ENCODE data around the gene PTPRT.

PTPRT gene

DNA sequence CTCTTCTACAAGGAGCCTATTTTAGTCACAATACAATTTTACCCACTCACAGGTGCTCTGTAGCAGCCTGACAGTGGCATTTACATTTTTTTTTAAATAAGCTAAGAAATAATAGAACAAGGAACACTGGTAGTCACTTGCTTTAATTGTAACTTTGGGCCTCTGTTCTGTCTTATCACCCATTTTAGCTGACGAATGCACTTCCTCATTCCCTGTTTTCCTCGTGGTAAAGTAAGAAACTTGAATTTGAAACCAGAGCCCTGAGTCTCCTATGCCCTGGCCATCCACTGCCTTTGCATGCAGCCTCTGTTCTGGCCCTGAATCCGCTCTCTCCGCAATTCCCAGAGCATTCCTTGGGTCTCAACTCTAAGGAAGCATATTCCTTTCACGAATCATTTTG is 550.6 kb downstream of the PTPRT start:
- TF ChIP-seq CTCF (conservative IDR thresholded peaks at IDR 0.05; ENCODE audit: low read length), result no peak
- no peak for DNase-seq (ENCODE audit: low read depth)
- H3K4me3 ChIP-seq (ENCODE audit: low read length), result no peak overlapping the region

- no peak overlapping the region for H3K4me3 ChIP-seq (ENCODE audit: low read length)
- DNase-seq (ENCODE audit: low read depth), result no peak
- no peak for TF ChIP-seq CTCF (conservative IDR thresholded peaks at IDR 0.05; ENCODE audit: low read length)
Measured at GRCh38 chr20:42635699-42636411, 553.9 kb downstream of the PTPRT start.

DNA sequence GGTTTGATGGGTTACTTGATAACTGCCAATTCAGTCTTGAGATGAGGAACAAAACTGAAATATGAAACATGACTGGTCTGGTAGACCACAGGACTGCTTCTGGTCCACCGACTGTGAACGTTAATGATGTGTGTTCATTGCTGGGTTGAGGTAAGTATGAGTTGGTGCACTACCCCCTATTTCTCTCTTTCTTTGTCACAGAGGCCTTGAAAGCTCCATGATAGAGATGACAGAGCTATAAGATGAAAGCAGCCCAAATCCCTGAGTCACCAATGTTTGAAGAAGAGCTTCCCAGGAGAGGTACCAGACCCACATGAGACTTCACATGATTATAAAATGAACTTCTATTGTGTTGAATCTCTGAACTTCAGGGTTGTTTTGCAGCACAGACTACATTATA is 555.5 kb downstream of the PTPRT start:
- no peak for DNase-seq (ENCODE audit: low read depth)
- no peak overlapping the region for H3K4me3 ChIP-seq (ENCODE audit: low read length)
- no peak for TF ChIP-seq CTCF (conservative IDR thresholded peaks at IDR 0.05; ENCODE audit: low read length)

GRCh38 chr20:42628683-42629082 is 561.0 kb downstream of the PTPRT start:
- TF ChIP-seq CTCF (conservative IDR thresholded peaks at IDR 0.05; ENCODE audit: low read length), result no peak
- no peak for DNase-seq (ENCODE audit: low read depth)

GRCh38 chr20:42613076-42613475 is 576.6 kb downstream of the PTPRT start:
- DNase-seq (ENCODE audit: low read depth), result no peak

More at GRCh38 chr20:42628683-42629082, 561.0 kb downstream of the PTPRT start:
- no peak overlapping the region for H3K4me3 ChIP-seq (ENCODE audit: low read length)

DNA sequence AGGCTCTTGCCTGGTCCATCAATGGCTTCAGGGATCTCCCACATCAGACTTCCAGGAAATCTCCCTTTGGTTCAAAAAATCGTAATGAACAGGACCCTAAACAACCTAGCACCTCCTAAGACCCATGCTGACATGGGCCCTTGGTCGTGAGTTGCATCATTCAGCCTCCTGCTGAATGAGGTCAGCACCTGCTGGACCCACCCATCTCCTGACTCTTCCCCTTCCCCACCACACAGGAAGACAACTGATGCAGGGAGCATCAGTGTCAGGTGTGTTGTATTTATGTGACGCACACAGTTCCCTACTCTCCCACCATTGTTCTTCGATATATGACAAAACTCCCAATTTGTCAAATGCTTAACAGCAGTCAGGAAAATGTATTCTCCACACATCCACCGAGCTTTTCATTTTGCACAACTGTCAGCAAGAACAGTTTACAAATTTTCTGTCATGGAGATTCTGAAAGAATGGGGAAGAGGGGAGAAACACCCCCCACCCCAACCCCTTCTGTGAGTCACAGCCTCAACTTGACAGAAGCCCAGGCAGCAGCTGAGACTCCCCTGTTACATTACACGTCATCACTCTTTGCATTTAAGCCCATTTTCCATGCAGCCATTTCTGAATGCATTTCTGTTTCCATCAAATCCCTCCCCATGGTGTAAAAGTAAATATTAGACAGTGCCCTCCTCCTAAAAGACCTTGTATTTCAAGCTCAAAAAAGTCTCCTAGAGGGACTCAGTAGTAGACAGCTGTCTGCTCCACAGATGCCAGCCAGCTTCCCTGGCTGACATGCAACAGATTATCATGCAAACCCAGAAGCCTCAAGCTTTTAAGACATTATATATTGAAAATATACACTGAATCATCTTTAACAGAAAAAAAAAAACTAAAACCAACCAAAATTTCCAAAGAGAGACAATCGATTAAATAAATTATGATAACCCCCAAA is 577.5 kb downstream of the PTPRT start:
- H3K4me3 ChIP-seq (ENCODE audit: low read length), result no peak overlapping the region
- no peak for DNase-seq (ENCODE audit: low read depth)
- TF ChIP-seq CTCF (conservative IDR thresholded peaks at IDR 0.05; ENCODE audit: low read length), result no peak

More at GRCh38 chr20:42613076-42613475, 576.6 kb downstream of the PTPRT start:
- H3K4me3 ChIP-seq (ENCODE audit: low read length), result no peak overlapping the region
- TF ChIP-seq CTCF (conservative IDR thresholded peaks at IDR 0.05; ENCODE audit: low read length), result no peak

Data from AG10803 (cell line).